H9 (cell line): Measurements from ENCODE around the gene SLC16A4. TPM values are rescaled to one million over a fixed set of nuclear protein-coding genes. Genes with fewer than 3 reads are reported as not detected.

ENCODE experiments used
- DNase-seq: peaks from one replicate; pipeline ENCODE4 v3.0.0-alpha.2; 2017
- H2AFZ ChIP-seq: one replicate; pipeline ENCODE4 v1.6.1; 2013; ENCODE audit warnings: mild to moderate bottlenecking, low read length, control low read depth, moderate library complexity
- H2AK5ac ChIP-seq: 2 replicates; pipeline ENCODE4 v1.6.1; 2013; ENCODE audit warnings: low read length, control low read depth, mixed read lengths; ENCODE audit not compliant: insufficient read length
- H2BK120ac ChIP-seq: one replicate; pipeline ENCODE4 v1.6.1; 2013; ENCODE audit warnings: low read depth, mild to moderate bottlenecking, low read length, control low read depth, inconsistent platforms; ENCODE audit not compliant: poor library complexity, severe bottlenecking
- H2BK12ac ChIP-seq: 2 replicates; pipeline ENCODE4 v1.6.1; 2013; ENCODE audit warnings: low read length, control low read depth, mixed read lengths, low read depth; ENCODE audit not compliant: insufficient read length
- H2BK15ac ChIP-seq: 2 replicates; pipeline ENCODE4 v1.6.1; 2013; ENCODE audit warnings: low read depth, low read length, control low read depth
- H2BK20ac ChIP-seq: one replicate; pipeline ENCODE4 v1.6.1; 2013; ENCODE audit warnings: low read depth, mild to moderate bottlenecking, low read length, control low read depth, inconsistent platforms; ENCODE audit not compliant: poor library complexity, severe bottlenecking
- H2BK5ac ChIP-seq: 2 replicates; pipeline ENCODE4 v1.6.1; 2013; ENCODE audit warnings: low read length, control low read depth, mixed read lengths; ENCODE audit not compliant: insufficient read length
- H3K14ac ChIP-seq: 2 replicates; pipeline ENCODE4 v1.6.1; 2013; ENCODE audit warnings: low read length, control low read depth; ENCODE audit not compliant: insufficient read depth
- H3K18ac ChIP-seq: 2 replicates; pipeline ENCODE4 v1.6.1; 2013; ENCODE audit warnings: low read depth, mild to moderate bottlenecking, mixed read lengths, low read length, control low read depth; ENCODE audit not compliant: insufficient read length
- H3K23ac ChIP-seq: 2 replicates; pipeline ENCODE4 v1.6.1; 2013; ENCODE audit warnings: low read length, control low read depth, mixed read lengths, low read depth; ENCODE audit not compliant: insufficient read length
- H3K23me2 ChIP-seq: 2 replicates; pipeline ENCODE4 v1.6.1; 2013; ENCODE audit warnings: low read depth, mild to moderate bottlenecking, mixed read lengths, low read length, control low read depth; ENCODE audit not compliant: insufficient read length, poor library complexity, severe bottlenecking
- H3K27ac ChIP-seq: 2 replicates; pipeline ENCODE4 v1.5.1; 2013; ENCODE audit warnings: low read length, control low read depth, mixed read lengths, low read depth; ENCODE audit not compliant: insufficient read length
- H3K27me3 ChIP-seq: 2 replicates; pipeline ENCODE4 v1.6.1; 2013; ENCODE audit warnings: low read length, control low read depth, inconsistent platforms; ENCODE audit not compliant: insufficient read depth
- H3K4ac ChIP-seq: 2 replicates; pipeline ENCODE4 v1.6.1; 2013; ENCODE audit warnings: low read depth, mild to moderate bottlenecking, control low read depth, inconsistent platforms, low read length, moderate library complexity
- H3K4me1 ChIP-seq: 2 replicates; pipeline ENCODE4 v1.6.1; 2013; ENCODE audit warnings: low read length, control low read depth, inconsistent platforms; ENCODE audit not compliant: insufficient read depth
- H3K4me2 ChIP-seq: 2 replicates; pipeline ENCODE4 v1.6.1; 2013; ENCODE audit warnings: low read length, control low read depth, mixed read lengths; ENCODE audit not compliant: insufficient read length, insufficient read depth
- H3K56ac ChIP-seq: 2 replicates; pipeline ENCODE4 v1.6.1; 2013; ENCODE audit warnings: low read depth, mild to moderate bottlenecking, mixed read lengths, low read length, control low read depth; ENCODE audit not compliant: insufficient read length
- H3K79me1 ChIP-seq: 2 replicates; pipeline ENCODE4 v1.6.1; 2013; ENCODE audit warnings: low read depth, mild to moderate bottlenecking, moderate library complexity, low read length, control low read depth, inconsistent platforms; ENCODE audit not compliant: insufficient read depth, poor library complexity, severe bottlenecking
- H3K79me2 ChIP-seq: 2 replicates; pipeline ENCODE4 v1.6.1; 2013; ENCODE audit warnings: low read length, control low read depth, inconsistent platforms; ENCODE audit not compliant: insufficient read depth
- H3K9ac ChIP-seq: 2 replicates; pipeline ENCODE4 v1.6.1; 2013; ENCODE audit warnings: low read length, control low read depth, mixed read lengths; ENCODE audit not compliant: insufficient read length; ENCODE audit errors: extremely low read depth
- H3K9me3 ChIP-seq: one replicate; pipeline ENCODE4 v1.6.1; 2013; ENCODE audit warnings: low read depth, low read length, inconsistent platforms; ENCODE audit not compliant: control insufficient read depth
- H3T11ph ChIP-seq: one replicate; pipeline ENCODE4 v1.6.1; 2013; ENCODE audit warnings: mild to moderate bottlenecking, low read length, control low read depth, inconsistent platforms
- H4K20me1 ChIP-seq: one replicate; pipeline ENCODE4 v1.6.1; 2013; ENCODE audit not compliant: control insufficient read depth, insufficient read length, insufficient read depth
- H4K5ac ChIP-seq: 2 replicates; pipeline ENCODE4 v1.6.1; 2013; ENCODE audit warnings: low read depth, mild to moderate bottlenecking, mixed read lengths, low read length, control low read depth; ENCODE audit not compliant: insufficient read length
- H4K8ac ChIP-seq: replicated peaks from 2 replicates; pipeline ENCODE4 v1.6.1; 2013; ENCODE audit warnings: low read length, control low read depth, mixed read lengths, low read depth; ENCODE audit not compliant: insufficient read length
- H4K91ac ChIP-seq: 2 replicates; pipeline ENCODE4 v1.6.1; 2013; ENCODE audit warnings: low read depth, mild to moderate bottlenecking, moderate library complexity, mixed read lengths, low read length, control low read depth; ENCODE audit not compliant: insufficient read length
- H3K27ac Mint-ChIP-seq, 3 experiments: 2 replicates in 2 of 3; 3 replicates in 1 of 3; pipeline ENCODE4 v1.8.0; 2020 to 2021; ENCODE audit warnings: mixed read lengths in 3 of 3, mild to moderate bottlenecking in 1 of 3, moderate library complexity in 1 of 3
- H3K27me3 Mint-ChIP-seq: 2 replicates; pipeline ENCODE4 v1.8.0; 2021; ENCODE audit warnings: low read depth, mild to moderate bottlenecking, moderate library complexity, mixed read lengths
- H3K36me3 Mint-ChIP-seq, 3 experiments: 2 replicates in 2 of 3; 3 replicates in 1 of 3; pipeline ENCODE4 v1.8.0; 2020 to 2021; ENCODE audit warnings: low read depth in 3 of 3, mixed read lengths in 3 of 3; ENCODE audit not compliant: insufficient read depth in 1 of 3
- H3K4me1 Mint-ChIP-seq, 2 experiments: 2 replicates each; pipeline ENCODE4 v1.8.0; 2020; ENCODE audit warnings: mixed read lengths in 2 of 2
- H3K4me3 Mint-ChIP-seq, 2 experiments: 2 replicates in 1 of 2; 3 replicates in 1 of 2; pipeline ENCODE4 v1.8.0; 2020 to 2021; ENCODE audit warnings: mild to moderate bottlenecking in 2 of 2, mixed read lengths in 2 of 2, moderate library complexity in 1 of 2
- H3K9me3 Mint-ChIP-seq, 2 experiments: 2 replicates in 1 of 2; 3 replicates in 1 of 2; pipeline ENCODE4 v1.8.0; 2020; ENCODE audit warnings: mild to moderate bottlenecking in 2 of 2, mixed read lengths in 2 of 2, moderate library complexity in 1 of 2
- CTCF ChIP-seq: fragments of 200-600 bp; sonication (generic); conservative IDR thresholded peaks from 3 replicates; pipeline ENCODE4 v1.8.0; 2021; ENCODE audit warnings: antibody characterized with exemption, mild to moderate bottlenecking
- WGBS: extraction: QIAGEN DNeasy Blood & Tissue Kit; methylation state at CpG from one replicate; pipeline ENCODE4 v1.1.7; 2013; ENCODE audit warnings: missing lambda C conversion rate, low lambda C conversion rate, mixed read lengths; ENCODE audit not compliant: insufficient read length; ENCODE audit errors: extremely low coverage; 5-methylcytosine and 5-hydroxymethylcytosine counted together
- total RNA-seq: library from RNA; stranded (reverse); gene quantifications from 2 replicates; pipeline ENCODE4 v1.2.1, GENCODE V29; 2021

SLC16A4 gene
- total RNA-seq, 1 experiment from 2014 or later, result 0.17 TPM

GRCh38 chr1:110320168-110320518, 70.7 kb downstream of the SLC16A4 start:
- no peaks in the 10 kb centered on the region for H3K79me1 ChIP-seq
- no peak overlapping the region for H3K23ac ChIP-seq
- H3K9ac ChIP-seq, result no peak overlapping the region
- no peaks in the 10 kb centered on the region for H3K4me1 ChIP-seq
- no peaks in the 10 kb centered on the region for H3K27me3 ChIP-seq
- no peak overlapping the region; a peak in 1 of 7 replicates for H3K27ac Mint-ChIP-seq
- no peak overlapping the region for H2BK12ac ChIP-seq
- no CpG with 5 or more reads among the region's 1 CpG for WGBS
- no peaks in the 10 kb centered on the region for H3K9me3 ChIP-seq
- no peak overlapping the region for H2BK15ac ChIP-seq
- no peak overlapping the region for H2AFZ ChIP-seq
- no peak for DNase-seq
- H2BK120ac ChIP-seq, result no peak overlapping the region
- H3K23me2 ChIP-seq, result no peaks in the 10 kb centered on the region
- H3K79me2 ChIP-seq, result no peaks in the 10 kb centered on the region
- H3K56ac ChIP-seq, result no peak overlapping the region
- no peaks in the 10 kb centered on the region for H3K4me1 Mint-ChIP-seq
- no peak overlapping the region for H2AK5ac ChIP-seq
- no peak overlapping the region for H2BK20ac ChIP-seq
- no peak overlapping the region for H4K5ac ChIP-seq
- no peak overlapping the region for H2BK5ac ChIP-seq
- no peaks in the 10 kb centered on the region; a peak in 1 of 5 replicates for H3K9me3 Mint-ChIP-seq
- TF ChIP-seq CTCF, result no peak
- no peaks in the 10 kb centered on the region for H4K20me1 ChIP-seq
- no peak overlapping the region for H3K18ac ChIP-seq
- no peak overlapping the region for H3K4me3 Mint-ChIP-seq
- H3K4me2 ChIP-seq, result no peak overlapping the region
- no peak overlapping the region for H3T11ph ChIP-seq
- no peak overlapping the region for H4K91ac ChIP-seq
- H4K8ac ChIP-seq, result no peak overlapping the region
- no peak overlapping the region for H3K27ac ChIP-seq
- H3K14ac ChIP-seq, result no peak overlapping the region
- H3K36me3 Mint-ChIP-seq, result no peaks in the 10 kb centered on the region
- peaks cover 2% of the 10 kb centered on the region; the same call in 1 of the 2 replicates for H3K27me3 Mint-ChIP-seq
- no peak overlapping the region for H3K4ac ChIP-seq
